Activated CD4-positive, alpha-beta T cell treated with anti-CD3 and anti-CD28 coated beads, Interleukin-2, amount 10 ng/mL, durations not matched to agents 24 days and 14 days (primary cell): Measurements from ENCODE around the gene RIC3. TPM values are rescaled to one million over a fixed set of nuclear protein-coding genes. Genes with fewer than 3 reads are reported as not detected.
A peak's percentile ranks its signal among the peaks of the same experiment; 100 is the strongest.

Experiments
- DNase-seq: peaks from one replicate; pipeline ENCODE4 v3.0.0; 2022
- H3K27ac Mint-ChIP-seq: one replicate; pipeline ENCODE4 v1.8.0; 2022; ENCODE audit warnings: mild to moderate bottlenecking, mixed read lengths
- H3K27me3 Mint-ChIP-seq: one replicate; pipeline ENCODE4 v1.8.0; 2022; ENCODE audit warnings: mixed read lengths
- H3K36me3 Mint-ChIP-seq: one replicate; pipeline ENCODE4 v1.8.0; 2022; ENCODE audit warnings: low read depth, mild to moderate bottlenecking, mixed read lengths
- H3K4me1 Mint-ChIP-seq: one replicate; pipeline ENCODE4 v1.8.0; 2021; ENCODE audit warnings: mixed read lengths
- H3K4me3 Mint-ChIP-seq: one replicate; pipeline ENCODE4 v1.8.0; 2022; ENCODE audit warnings: mild to moderate bottlenecking, moderate library complexity, mixed read lengths
- H3K9me3 Mint-ChIP-seq: one replicate; pipeline ENCODE4 v1.8.0; 2021; ENCODE audit warnings: mixed read lengths
- intact Hi-C: fragments of 100-400 bp; cut with micrococcal nuclease; formaldehyde crosslinking; loops from one replicate; pipeline ENCODE4 v1.15.1; 2023
- total RNA-seq: library from RNA; stranded (reverse); gene quantifications from 2 replicates; pipeline ENCODE4 v1.2.3, GENCODE V29; 2022

Gene RIC3
- total RNA-seq, 1 donor from 2014 or later = 4.5 TPM

GRCh38 chr11:8084352-8084751, 84.5 kb downstream of the RIC3 start:
- no peaks in the 10 kb centered on the region for H3K36me3 Mint-ChIP-seq
- peaks cover 39% of the 10 kb centered on the region for H3K27me3 Mint-ChIP-seq
- no peak overlapping the region for H3K27ac Mint-ChIP-seq
- intact Hi-C loops = no loop called here
- DNase-seq = no peak
- no peak overlapping the region for H3K4me3 Mint-ChIP-seq
- H3K4me1 Mint-ChIP-seq = no peaks in the 10 kb centered on the region
- no peaks in the 10 kb centered on the region for H3K9me3 Mint-ChIP-seq

- intact Hi-C loops = no loop called here
- DNase-seq = no peak
- H3K9me3 Mint-ChIP-seq = no peaks in the 10 kb centered on the region
- H3K27ac Mint-ChIP-seq = no peak overlapping the region
- H3K4me1 Mint-ChIP-seq = no peaks in the 10 kb centered on the region
- peaks cover 40% of the 10 kb centered on the region for H3K27me3 Mint-ChIP-seq
- H3K36me3 Mint-ChIP-seq = no peaks in the 10 kb centered on the region
- no peak overlapping the region for H3K4me3 Mint-ChIP-seq
Measured at GRCh38 chr11:8083871-8084281, 84.9 kb downstream of the RIC3 start.

GRCh38 chr11:8083088-8083395, 85.8 kb downstream of the RIC3 start:
- H3K4me1 Mint-ChIP-seq = no peaks in the 10 kb centered on the region
- no peaks in the 10 kb centered on the region for H3K9me3 Mint-ChIP-seq
- intact Hi-C loops = no loop called here
- peaks cover 46% of the 10 kb centered on the region for H3K27me3 Mint-ChIP-seq
- no peaks in the 10 kb centered on the region for H3K36me3 Mint-ChIP-seq
- no peak overlapping the region for H3K4me3 Mint-ChIP-seq
- no peak overlapping the region for H3K27ac Mint-ChIP-seq
- DNase-seq = no peak

GRCh38 chr11:8082391-8083087, 86.3 kb downstream of the RIC3 start:
- DNase-seq = no peak
- Mint-ChIP-seq H3K27me3 (peaks cover 49% of the 10 kb centered on the region), H3K4me1 (no peaks in the 10 kb centered on the region), H3K4me3 (no peak overlapping the region), H3K36me3 (no peaks in the 10 kb centered on the region), H3K27ac (no peak overlapping the region), H3K9me3 (no peaks in the 10 kb centered on the region)
- intact Hi-C loops = no loop called here

GRCh38 chr11:8081591-8082250, 87.1 kb downstream of the RIC3 start:
- peaks cover 49% of the 10 kb centered on the region for H3K27me3 Mint-ChIP-seq
- H3K36me3 Mint-ChIP-seq = no peaks in the 10 kb centered on the region
- no peaks in the 10 kb centered on the region for H3K4me1 Mint-ChIP-seq
- no peak overlapping the region for H3K27ac Mint-ChIP-seq
- H3K9me3 Mint-ChIP-seq = no peaks in the 10 kb centered on the region
- peak overlapping the region; percentile 36 for H3K4me3 Mint-ChIP-seq
- DNase-seq = no peak
- intact Hi-C loops = no loop called here

- no peaks in the 10 kb centered on the region for H3K9me3 Mint-ChIP-seq
- no peak for DNase-seq
- no peaks in the 10 kb centered on the region for H3K4me1 Mint-ChIP-seq
- H3K4me3 Mint-ChIP-seq = peak within 1 kb of the TSS; percentile 74
- no peaks in the 10 kb centered on the region for H3K36me3 Mint-ChIP-seq
- peaks cover 51% of the 10 kb centered on the region for H3K27me3 Mint-ChIP-seq
- intact Hi-C loops = no loop called here
- no peak within 1 kb of the TSS for H3K27ac Mint-ChIP-seq
Measured at GRCh38 chr11:8080674-8081590, 87.9 kb downstream of the RIC3 start, which contains the start of gene TUB. TSS of gene TUB (plus strand) at chr11:8081211. CDS start at chr11:8081511, 300 bp downstream.

GRCh38 chr11:8080069-8080670, 88.7 kb downstream of the RIC3 start:
- intact Hi-C loops = no loop called here
- H3K9me3 Mint-ChIP-seq = no peaks in the 10 kb centered on the region
- H3K27ac Mint-ChIP-seq = no peak overlapping the region
- peaks cover 48% of the 10 kb centered on the region for H3K27me3 Mint-ChIP-seq
- no peaks in the 10 kb centered on the region for H3K36me3 Mint-ChIP-seq
- no peaks in the 10 kb centered on the region for H3K4me1 Mint-ChIP-seq
- H3K4me3 Mint-ChIP-seq = peak overlapping the region; percentile 74
- DNase-seq = no peak

- no peak overlapping the region for H3K4me3 Mint-ChIP-seq
- intact Hi-C loops = no loop called here
- DNase-seq = no peak
- no peak overlapping the region for H3K27ac Mint-ChIP-seq
- H3K4me1 Mint-ChIP-seq = no peaks in the 10 kb centered on the region
- H3K27me3 Mint-ChIP-seq = peaks cover 46% of the 10 kb centered on the region
- no peaks in the 10 kb centered on the region for H3K36me3 Mint-ChIP-seq
- no peaks in the 10 kb centered on the region for H3K9me3 Mint-ChIP-seq
Measured at GRCh38 chr11:8079111-8079675, 89.6 kb downstream of the RIC3 start.

- Mint-ChIP-seq H3K9me3 (no peaks in the 10 kb centered on the region), H3K4me3 (no peak overlapping the region), H3K27me3 (peaks cover 30% of the 10 kb centered on the region), H3K36me3 (no peaks in the 10 kb centered on the region), H3K4me1 (no peaks in the 10 kb centered on the region), H3K27ac (no peak overlapping the region)
- intact Hi-C loops = no loop called here
- no peak for DNase-seq
Measured at GRCh38 chr11:8075119-8075726, 93.6 kb downstream of the RIC3 start.

GRCh38 chr11:8071616-8072581, 96.9 kb downstream of the RIC3 start:
- H3K36me3 Mint-ChIP-seq = no peaks in the 10 kb centered on the region
- intact Hi-C loops = no loop called here
- H3K4me1 Mint-ChIP-seq = no peaks in the 10 kb centered on the region
- DNase-seq = no peak
- H3K27ac Mint-ChIP-seq = no peak overlapping the region
- H3K4me3 Mint-ChIP-seq = no peak overlapping the region
- no peaks in the 10 kb centered on the region for H3K9me3 Mint-ChIP-seq
- H3K27me3 Mint-ChIP-seq = peaks cover 17% of the 10 kb centered on the region

- Mint-ChIP-seq H3K27ac (no peak overlapping the region), H3K27me3 (peaks cover 15% of the 10 kb centered on the region), H3K9me3 (no peaks in the 10 kb centered on the region), H3K36me3 (no peaks in the 10 kb centered on the region), H3K4me1 (no peaks in the 10 kb centered on the region), H3K4me3 (no peak overlapping the region)
- no peak for DNase-seq
- intact Hi-C loops = no loop called here
Measured at GRCh38 chr11:8070417-8071115, 98.3 kb downstream of the RIC3 start.

GRCh38 chr11:8069771-8070170, 99.1 kb downstream of the RIC3 start:
- no peaks in the 10 kb centered on the region for H3K4me1 Mint-ChIP-seq
- no peaks in the 10 kb centered on the region for H3K9me3 Mint-ChIP-seq
- no peaks in the 10 kb centered on the region for H3K36me3 Mint-ChIP-seq
- peaks cover 15% of the 10 kb centered on the region for H3K27me3 Mint-ChIP-seq
- no peak overlapping the region for H3K4me3 Mint-ChIP-seq
- no peak overlapping the region for H3K27ac Mint-ChIP-seq
- no peak for DNase-seq
- intact Hi-C loops = no loop called here
